H1 (cell line): ENCODE results near the gene TPO. TPM values are rescaled to one million over a fixed set of nuclear protein-coding genes. Genes with fewer than 3 reads are reported as not detected.
A peak's percentile ranks its signal among the peaks of the same experiment; 100 is the strongest.

ENCODE experiments used
- CTCF ChIA-PET: fragments of 300-600 bp; sonication (Branson Sonifier 250); formaldehyde crosslinking; loops from one replicate; lab custom pipeline; 2021; ENCODE audit not compliant: partially characterized antibody; lab: Charles Lee
- POLR2A ChIA-PET: fragments of 300-600 bp; sonication (Branson Sonifier 250); formaldehyde crosslinking; loops from one replicate; lab custom pipeline; 2021; ENCODE audit warnings: inconsistent platforms; ENCODE audit not compliant: partially characterized antibody; lab: Charles Lee
- DNase-seq, 2 experiments: peaks; one replicate each; pipeline versions ENCODE4 v3.0.0 to v3.0.0-alpha.2; 2010 to 2022; ENCODE audit warnings: low spot score in 2 of 2, low read depth in 1 of 2, mixed read lengths in 1 of 2
- FAIRE-seq: peaks from 2 replicates; lab custom pipeline; 2011; peaks lifted over from hg19 to GRCh38; lab: Jason Lieb, UNC
- H2AFZ ChIP-seq: 2 replicates; pipeline ENCODE4 v1.8.1; 2012; ENCODE audit warnings: low read length, inconsistent platforms
- H2AK5ac ChIP-seq: 2 replicates; pipeline ENCODE4 v1.6.1; 2013; ENCODE audit warnings: low read depth, low read length
- H2BK120ac ChIP-seq: replicated peaks from 2 replicates; pipeline ENCODE3; 2013; ENCODE audit warnings: low read depth, low read length, inconsistent platforms
- H2BK12ac ChIP-seq: 2 replicates; pipeline ENCODE4 v1.6.1; 2013; ENCODE audit warnings: low read depth, low read length
- H2BK15ac ChIP-seq: 2 replicates; pipeline ENCODE4 v1.6.1; 2013; ENCODE audit warnings: low read length
- H2BK20ac ChIP-seq: 2 replicates; pipeline ENCODE4 v1.6.1; 2013; ENCODE audit warnings: low read length
- H2BK5ac ChIP-seq: 2 replicates; pipeline ENCODE4 v1.6.1; 2013; ENCODE audit warnings: low read depth, low read length
- H3K14ac ChIP-seq: 2 replicates; pipeline ENCODE4 v1.6.1; 2013; ENCODE audit warnings: inconsistent platforms; ENCODE audit not compliant: insufficient read length
- H3K18ac ChIP-seq: 2 replicates; pipeline ENCODE4 v1.6.1; 2013; ENCODE audit warnings: low read length; ENCODE audit errors: extremely low read depth
- H3K23ac ChIP-seq: 2 replicates; pipeline ENCODE4 v1.6.1; 2013; ENCODE audit warnings: inconsistent platforms; ENCODE audit not compliant: insufficient read length
- H3K23me2 ChIP-seq: 2 replicates; pipeline ENCODE4 v1.6.1; 2013; ENCODE audit warnings: low read depth, low read length
- H3K27ac ChIP-seq: 2 replicates; pipeline ENCODE4 v1.6.1; 2011; ENCODE audit warnings: low read depth, low read length, inconsistent platforms
- H3K27me3 ChIP-seq, 4 experiments: replicated peaks in 1 of 4; 1 replicate in 1 of 4; 2 replicates in 3 of 4; pipeline versions ENCODE4 v1.6.1 to v1.8.1; 2011 to 2013; ENCODE audit warnings: low read length in 3 of 4, mild to moderate bottlenecking in 3 of 4, inconsistent platforms in 2 of 4, mixed read lengths in 2 of 4, moderate library complexity in 1 of 4; ENCODE audit not compliant: control insufficient read depth in 3 of 4, insufficient read depth in 3 of 4; ENCODE audit errors: extremely low read depth in 1 of 4
- H3K36me3 ChIP-seq, 4 experiments: 2 replicates each; pipeline versions ENCODE4 v1.6.1 to v1.8.1; 2011 to 2013; ENCODE audit warnings: mild to moderate bottlenecking in 4 of 4, low read length in 3 of 4, moderate library complexity in 2 of 4, control low read depth in 1 of 4, inconsistent platforms in 1 of 4; ENCODE audit not compliant: insufficient read depth in 4 of 4, control insufficient read depth in 2 of 4
- H3K4ac ChIP-seq: replicated peaks from 2 replicates; pipeline ENCODE3; 2013; ENCODE audit warnings: low read length, low read depth, mixed read lengths, inconsistent platforms; ENCODE audit not compliant: insufficient read length
- H3K4me1 ChIP-seq, 4 experiments: replicated peaks in 1 of 4; 1 replicate in 1 of 4; 2 replicates in 3 of 4; pipeline versions ENCODE4 v1.6.1 to v1.8.1; 2011 to 2013; ENCODE audit warnings: low read length in 3 of 4, inconsistent platforms in 2 of 4, mixed read lengths in 1 of 4; ENCODE audit not compliant: insufficient read depth in 4 of 4, control insufficient read depth in 3 of 4
- H3K4me2 ChIP-seq, 2 experiments: 2 replicates each; pipeline versions ENCODE4 v1.6.1 to v1.8.1; 2011 to 2013; ENCODE audit warnings: low read depth in 2 of 2, low read length in 2 of 2, control low read depth in 1 of 2, inconsistent platforms in 1 of 2, mild to moderate bottlenecking in 1 of 2; ENCODE audit not compliant: insufficient read depth in 1 of 2
- H3K4me3 ChIP-seq, 4 experiments: fragments of 200-600, 300-600 bp in 1 of 4; sonication (generic), shearing (Covaris generic), sonication (Bioruptor Twin) in 1 of 4; 2 replicates each; pipeline versions ENCODE4 v1.5.1 to v1.8.1; 2011 to 2016; ENCODE audit warnings: low read length in 4 of 4, low read depth in 3 of 4, control low read depth in 2 of 4, inconsistent platforms in 2 of 4, mild to moderate bottlenecking in 2 of 4, mixed read lengths in 1 of 4, moderate library complexity in 1 of 4; ENCODE audit not compliant: insufficient read depth in 2 of 4; ENCODE audit errors: extremely low read depth in 1 of 4
- H3K56ac ChIP-seq: replicated peaks from 2 replicates; pipeline ENCODE3; 2013; ENCODE audit warnings: low read depth, mild to moderate bottlenecking, mixed read lengths, low read length, inconsistent platforms; ENCODE audit not compliant: insufficient read length
- H3K79me1 ChIP-seq: 2 replicates; pipeline ENCODE4 v1.6.1; 2013; ENCODE audit warnings: low read depth, low read length, control low read depth
- H3K79me2 ChIP-seq, 2 experiments: 2 replicates each; pipeline versions ENCODE4 v1.6.1 to v1.8.1; 2012 to 2013; ENCODE audit warnings: low read length in 2 of 2, mild to moderate bottlenecking in 2 of 2, inconsistent platforms in 1 of 2; ENCODE audit not compliant: insufficient read depth in 2 of 2, control insufficient read depth in 1 of 2
- H3K9ac ChIP-seq, 4 experiments: replicated peaks in 1 of 4; 1 replicate in 1 of 4; 2 replicates in 3 of 4; pipeline versions ENCODE4 v1.6.1 to v1.8.1; 2011 to 2013; ENCODE audit warnings: low read depth in 3 of 4, low read length in 3 of 4, control low read depth in 2 of 4, mild to moderate bottlenecking in 2 of 4, moderate library complexity in 2 of 4, inconsistent platforms in 1 of 4; ENCODE audit errors: extremely low read depth in 1 of 4
- H3K9me3 ChIP-seq, 2 experiments: 2 replicates each; pipeline versions ENCODE4 v1.6.1 to v1.8.1; 2012 to 2013; ENCODE audit warnings: mild to moderate bottlenecking in 2 of 2, moderate library complexity in 2 of 2, control low read depth in 1 of 2, inconsistent platforms in 1 of 2, low read depth in 1 of 2, low read length in 1 of 2, mixed read lengths in 1 of 2; ENCODE audit not compliant: insufficient read depth in 2 of 2
- H4K20me1 ChIP-seq, 2 experiments: replicated peaks in 1 of 2; 2 replicates each; pipeline versions ENCODE3 to v1.8.1; 2011 to 2013; ENCODE audit warnings: inconsistent platforms in 2 of 2, low read length in 2 of 2, mild to moderate bottlenecking in 1 of 2; ENCODE audit not compliant: insufficient read depth in 2 of 2, control insufficient read depth in 1 of 2
- H4K5ac ChIP-seq: 2 replicates; pipeline ENCODE4 v1.6.1; 2013; ENCODE audit warnings: low read length, low read depth, mixed read lengths, inconsistent platforms; ENCODE audit not compliant: insufficient read length
- H4K8ac ChIP-seq: 2 replicates; pipeline ENCODE4 v1.8.0; 2013; ENCODE audit warnings: mild to moderate bottlenecking, moderate library complexity, low read length, inconsistent platforms; ENCODE audit not compliant: insufficient read depth; ENCODE audit errors: extremely low read depth
- H4K91ac ChIP-seq: replicated peaks from 2 replicates; pipeline ENCODE3; 2013; ENCODE audit warnings: low read length, mixed read lengths, inconsistent platforms; ENCODE audit not compliant: insufficient read length
- ASH2L ChIP-seq: fragments of 200-600, 300-600 bp; sonication (generic); IDR thresholded peaks from one replicate; pipeline ENCODE4 v1.7.1; 2017; ENCODE audit warnings: low read length
- TAF7 ChIP-seq: optimal IDR thresholded peaks from 2 replicates; pipeline ENCODE3; 2011; ENCODE audit warnings: low read depth, mild to moderate bottlenecking, inconsistent platforms, low read length, moderate library complexity, borderline replicate concordance
- USF2 ChIP-seq: IDR thresholded peaks from 2 replicates; pipeline ENCODE4 v1.6.1; 2011; ENCODE audit warnings: low read length, improper control_type of control experiment
- WGBS, 2 experiments: shearing (Covaris generic) in 1 of 2; methylation state at CpG; one replicate each; pipeline versions ENCODE4 v1.1.6 to v1.1.7; 2013 to 2015; ENCODE audit warnings: low lambda C conversion rate in 2 of 2, mixed read lengths in 2 of 2, inconsistent platforms in 1 of 2, low coverage in 1 of 2, missing lambda C conversion rate in 1 of 2; ENCODE audit not compliant: insufficient replicate concordance in 2 of 2, insufficient coverage in 1 of 2, insufficient read length in 1 of 2; ENCODE audit errors: extremely low coverage in 1 of 2, missing lambda C conversion rate in 1 of 2; 5-methylcytosine and 5-hydroxymethylcytosine counted together
- polyA plus RNA-seq, 7 experiments: library from polyadenylated mRNA; depleted of rRNA in 3 of 7; stranded (reverse) in 5 of 7; unstranded in 2 of 7; fragments of >200 nt in 5 of 7; fragments of 200-250 nt in 2 of 7; gene quantifications; 1 replicate in 5 of 7; 2 replicates in 1 of 7; 4 replicates in 1 of 7; pipeline versions ENCODE4 v1.2.1 to v1.2.3, GENCODE V29; 2011 to 2013; ENCODE audit warnings: missing spikeins in 2 of 7, mixed read lengths in 2 of 7
- total RNA-seq: library from RNA; stranded (reverse); fragmentation: NEBNext Ultra II Directional; extraction: Animal tissue kit (Norgen Biotek cat#: 25700); gene quantifications from 2 replicates; pipeline ENCODE4 v1.2.1, GENCODE V29; 2021

The TPO gene
- total and polyA plus RNA-seq, 2 of the 8 experiments (the other 6 are each of a cell fraction or from before 2014, with no cell fraction given), result not detected

GRCh38 chr2:1415501-1415900 is 2.2 kb downstream of the TPO start:
- H3K4me2 ChIP-seq, result no peak overlapping the region
- no peak overlapping the region for H2BK20ac ChIP-seq
- no peak overlapping the region for H3K23ac ChIP-seq
- H2BK5ac ChIP-seq, result no peak overlapping the region
- ChIA-PET POLR2A (no interaction called here), CTCF (no interaction called here)
- H2BK120ac ChIP-seq, result no peak overlapping the region
- H4K20me1 ChIP-seq, result no peaks in the 10 kb centered on the region
- no peak overlapping the region for H3K4me3 ChIP-seq
- no peaks in the 10 kb centered on the region for H3K79me1 ChIP-seq
- H3K27me3 ChIP-seq, result peaks cover 0 to 5% (median 4%) of the 10 kb centered on the region in 4 experiments; a peak in 3 of 7 replicates
- 78% methylated on average over 5 of the region's 6 CpGs; no CpG with 5 or more reads in 1 of the 2 experiments for WGBS, 2 experiments
- H4K91ac ChIP-seq, result no peak overlapping the region
- H3K27ac ChIP-seq, result no peak overlapping the region
- no peaks in the 10 kb centered on the region for H3K36me3 ChIP-seq
- no peak overlapping the region for H2AFZ ChIP-seq
- no peak overlapping the region for H3K18ac ChIP-seq
- H3K79me2 ChIP-seq, result no peaks in the 10 kb centered on the region
- no peak overlapping the region for H2BK15ac ChIP-seq
- H3K4ac ChIP-seq, result no peak overlapping the region
- no peaks in the 10 kb centered on the region for H3K23me2 ChIP-seq
- H2BK12ac ChIP-seq, result no peak overlapping the region
- no peak overlapping the region for H4K5ac ChIP-seq
- no peaks in the 10 kb centered on the region for H3K9me3 ChIP-seq
- peak in 1 of 2 experiments; percentile 37 for DNase-seq
- no peak overlapping the region for H4K8ac ChIP-seq
- H3K9ac ChIP-seq, result no peak overlapping the region
- H2AK5ac ChIP-seq, result no peak overlapping the region
- no peak overlapping the region for H3K56ac ChIP-seq
- no peak for FAIRE-seq
- no peaks in the 10 kb centered on the region; a peak in 2 of 7 replicates for H3K4me1 ChIP-seq
- no peak overlapping the region for H3K14ac ChIP-seq
- no peak for TF ChIP-seq USF2
- TF ChIP-seq TAF7, result no peak
- TF ChIP-seq ASH2L, result no peak
